GM10266 (cell line): Measurements from ENCODE around the gene PACRG.

ENCODE experiments used
- DNase-seq: peaks from one replicate; pipeline ENCODE4 v3.0.0; 2012; ENCODE audit errors: extremely low spot score
- CTCF ChIP-seq: IDR thresholded peaks from 2 replicates; pipeline ENCODE4 v1.5.1; 2012; ENCODE audit warnings: mild to moderate bottlenecking, low read depth; ENCODE audit not compliant: control insufficient read depth, insufficient read depth; ENCODE audit errors: missing control alignments

Gene PACRG

GRCh38 chr6:163318071-163318786 is 590.5 kb downstream of the PACRG start:
- TF ChIP-seq CTCF: no peak
- DNase-seq: no peak

GRCh38 chr6:163319609-163320366 is 592.0 kb downstream of the PACRG start:
- TF ChIP-seq CTCF: no peak
- DNase-seq: no peak

GRCh38 chr6:163320402-163320801 is 592.6 kb downstream of the PACRG start:
- TF ChIP-seq CTCF: no peak
- no peak for DNase-seq

GRCh38 chr6:163320804-163321203 is 593.0 kb downstream of the PACRG start:
- DNase-seq: no peak
- TF ChIP-seq CTCF: no peak

- TF ChIP-seq CTCF: no peak
- DNase-seq: no peak
These were observed 593.9 kb downstream of the PACRG start for GRCh38 chr6:163321717-163322116.

- TF ChIP-seq CTCF: no peak
- no peak for DNase-seq
These were observed 595.5 kb downstream of the PACRG start for GRCh38 chr6:163323274-163323673.

- DNase-seq: no peak
- no peak for TF ChIP-seq CTCF
These were observed 595.9 kb downstream of the PACRG start for GRCh38 chr6:163323705-163324104.
